Measurements from ENCODE around the gene ZNF789. TPM values are rescaled to one million over a fixed set of nuclear protein-coding genes. Genes with fewer than 3 reads are reported as not detected.

ZNF789 gene
- total and polyA plus RNA-seq, 4 donors, result 1.6 to 7.4 (median 4.8) TPM

DNA sequence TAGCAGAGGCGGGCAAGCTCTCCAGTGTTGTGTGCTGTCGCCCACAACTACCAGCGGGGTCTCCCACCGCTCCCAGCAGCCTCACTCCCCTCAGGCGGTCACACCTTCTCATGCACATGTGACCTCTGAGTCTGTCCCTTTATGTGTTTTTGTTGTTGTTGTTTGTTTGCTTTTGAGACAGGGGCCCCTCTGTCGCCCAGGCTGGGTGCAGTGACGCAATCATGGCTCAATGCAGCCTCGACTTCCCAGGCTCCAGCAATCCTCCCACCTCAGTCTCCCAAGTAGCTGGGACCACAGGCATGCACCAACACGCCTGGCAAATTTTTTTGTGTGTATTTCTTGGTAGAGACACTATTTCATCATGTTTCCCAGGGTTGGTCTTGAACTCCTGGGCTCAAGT, 32.5 kb upstream of the ZNF789 start:
- TF ChIP-seq HNF4G (IDR thresholded peaks at IDR 0.05), result no peak
- TF ChIP-seq SP1 (IDR thresholded peaks at IDR 0.05), result no peak
- TF ChIP-seq REST (IDR thresholded peaks at IDR 0.05), result no peak
- TF ChIP-seq MAX (IDR thresholded peaks at IDR 0.05), result no peak
- TF ChIP-seq HNF4A (conservative IDR thresholded peaks at IDR 0.05), result no peak
- no peak for TF ChIP-seq ZBTB33 (IDR thresholded peaks at IDR 0.05)
- TF ChIP-seq JUND (IDR thresholded peaks at IDR 0.05), result no peak
- no peak for TF ChIP-seq FOXA2 (IDR thresholded peaks at IDR 0.05)
- TF ChIP-seq ATF3 (IDR thresholded peaks at IDR 0.05), result no peak
- Histone ChIP-seq H3K9ac (ENCODE audit: low read depth in 1 of 2, low read length in 2 of 2) (no peak overlapping the region), H3K4me3 (ENCODE audit: low read depth in 1 of 3, low read length in 3 of 3) (no peak overlapping the region), H3K9me3 (ENCODE audit: control insufficient read depth in 4 of 4, low read length in 3 of 4) (no peaks in the 10 kb centered on the region), H3K4me1 (ENCODE audit: control insufficient read depth in 4 of 4, insufficient read depth in 4 of 4, low read length in 3 of 4) (peaks cover 7 to 18% (median 13%) of the 10 kb centered on the region in 4 donors), H3K36me3 (ENCODE audit: control insufficient read depth in 4 of 4, insufficient read depth in 3 of 4, low read depth in 1 of 4, low read length in 3 of 4) (peaks cover 4 to 8% (median 7%) of the 10 kb centered on the region in 4 donors), H3K27ac (ENCODE audit: low read depth in 1 of 2, low read length in 2 of 2) (no peak overlapping the region), H3K27me3 (ENCODE audit: control insufficient read depth in 4 of 4, insufficient read depth in 4 of 4, low read length in 3 of 4) (no peaks in the 10 kb centered on the region)
- 83% methylated on average over 9 of the region's 9 CpGs for WGBS
- DNase-seq (ENCODE audit: low spot score), result no peak

- Histone ChIP-seq H3K27ac (ENCODE audit: low read depth in 1 of 2, low read length in 2 of 2) (no peak overlapping the region), H3K27me3 (ENCODE audit: control insufficient read depth in 4 of 4, insufficient read depth in 4 of 4, low read length in 3 of 4) (no peaks in the 10 kb centered on the region), H3K36me3 (ENCODE audit: control insufficient read depth in 4 of 4, insufficient read depth in 3 of 4, low read depth in 1 of 4, low read length in 3 of 4) (peaks cover 9 to 45% (median 13%) of the 10 kb centered on the region in 4 donors), H3K4me1 (ENCODE audit: control insufficient read depth in 4 of 4, insufficient read depth in 4 of 4, low read length in 3 of 4) (no peaks in the 10 kb centered on the region), H3K9ac (ENCODE audit: low read depth in 1 of 2, low read length in 2 of 2) (no peak overlapping the region), H3K9me3 (ENCODE audit: control insufficient read depth in 4 of 4, low read length in 3 of 4) (no peaks in the 10 kb centered on the region), H3K4me3 (ENCODE audit: low read depth in 1 of 3, low read length in 3 of 3) (no peak overlapping the region)
- no peak for TF ChIP-seq REST (IDR thresholded peaks at IDR 0.05)
- TF ChIP-seq RAD21 (IDR thresholded peaks at IDR 0.05), result no peak
- DNase-seq (ENCODE audit: low spot score), result no peak
- WGBS, result 82% methylated on average over 4 of the region's 4 CpGs
Observed at GRCh38 chr7:99446096-99446495, 26.6 kb upstream of the ZNF789 start.

Measured in liver (tissue), 9 donors.